ENCODE measurements around the gene DNAJC13. TPM values are rescaled to one million over a fixed set of nuclear protein-coding genes. Genes with fewer than 3 reads are reported as not detected.
A peak's percentile ranks its signal among the peaks of the same experiment; 100 is the strongest.

DNAJC13 gene
- polyA plus RNA-seq, 3 donors: 49.7 to 50.7 (median 50.5) TPM

- no peak for DNase-seq (ENCODE audit: low read depth in 3 of 3, low spot score in 2 of 3)
Observed at GRCh38 chr3:132404276-132404675, 13.0 kb upstream of the DNAJC13 start.

- no peak for DNase-seq (ENCODE audit: low read depth in 3 of 3, low spot score in 2 of 3)
Observed at GRCh38 chr3:132405188-132405587, 12.1 kb upstream of the DNAJC13 start.

- DNase-seq (ENCODE audit: low read depth in 3 of 3, low spot score in 2 of 3): no peak
Observed at GRCh38 chr3:132405609-132406299, 11.5 kb upstream of the DNAJC13 start.

DNA sequence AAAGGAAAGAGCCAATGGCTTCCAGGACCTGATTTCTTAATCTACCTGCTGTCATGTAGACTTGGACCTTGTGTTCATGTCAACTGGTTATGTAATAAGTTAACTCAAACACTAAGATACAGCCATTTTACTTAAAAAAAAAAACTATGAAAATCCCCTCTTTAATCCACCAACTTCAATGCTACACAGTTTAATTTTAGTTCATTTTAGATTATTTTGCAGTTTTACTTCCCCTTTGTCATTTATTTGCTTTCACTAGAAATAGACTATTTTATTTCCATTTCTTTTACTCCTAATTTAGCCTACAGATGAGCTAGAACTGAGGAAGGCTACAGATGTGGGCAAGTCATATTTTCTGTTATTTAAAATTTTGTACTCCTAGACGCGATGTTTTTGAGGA lies 10.7 kb upstream of the DNAJC13 start:
- no peak for DNase-seq (ENCODE audit: low read depth in 3 of 3, low spot score in 2 of 3)

- DNase-seq (ENCODE audit: low read depth in 3 of 3, low spot score in 2 of 3): no peak
Observed at GRCh38 chr3:132407025-132407424, 10.3 kb upstream of the DNAJC13 start.

DNA sequence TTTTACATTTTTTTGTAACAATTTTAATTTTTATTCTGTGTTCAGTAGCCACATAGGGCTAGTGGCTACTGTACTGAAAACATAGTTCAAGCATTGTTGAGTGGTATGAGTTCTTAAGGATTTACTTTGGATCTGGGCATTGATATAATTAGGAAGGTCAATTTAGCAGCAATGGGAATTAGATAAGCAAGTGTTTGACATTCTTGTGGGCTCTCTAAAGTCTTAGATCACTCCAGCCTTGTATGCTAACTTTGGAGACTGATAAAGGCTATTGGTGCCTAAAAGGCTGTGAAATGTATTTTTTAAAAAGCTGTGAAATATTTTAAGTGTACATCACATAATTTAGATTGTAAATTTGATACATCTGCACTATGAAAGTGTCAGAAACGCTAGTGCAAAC lies 2.5 kb upstream of the DNAJC13 start:
- DNase-seq (ENCODE audit: low read depth in 3 of 3, low spot score in 2 of 3): no peak

- DNase-seq (ENCODE audit: low read depth in 3 of 3, low spot score in 2 of 3): no peak
Observed at GRCh38 chr3:132416161-132416560, 1.1 kb upstream of the DNAJC13 start.

DNA sequence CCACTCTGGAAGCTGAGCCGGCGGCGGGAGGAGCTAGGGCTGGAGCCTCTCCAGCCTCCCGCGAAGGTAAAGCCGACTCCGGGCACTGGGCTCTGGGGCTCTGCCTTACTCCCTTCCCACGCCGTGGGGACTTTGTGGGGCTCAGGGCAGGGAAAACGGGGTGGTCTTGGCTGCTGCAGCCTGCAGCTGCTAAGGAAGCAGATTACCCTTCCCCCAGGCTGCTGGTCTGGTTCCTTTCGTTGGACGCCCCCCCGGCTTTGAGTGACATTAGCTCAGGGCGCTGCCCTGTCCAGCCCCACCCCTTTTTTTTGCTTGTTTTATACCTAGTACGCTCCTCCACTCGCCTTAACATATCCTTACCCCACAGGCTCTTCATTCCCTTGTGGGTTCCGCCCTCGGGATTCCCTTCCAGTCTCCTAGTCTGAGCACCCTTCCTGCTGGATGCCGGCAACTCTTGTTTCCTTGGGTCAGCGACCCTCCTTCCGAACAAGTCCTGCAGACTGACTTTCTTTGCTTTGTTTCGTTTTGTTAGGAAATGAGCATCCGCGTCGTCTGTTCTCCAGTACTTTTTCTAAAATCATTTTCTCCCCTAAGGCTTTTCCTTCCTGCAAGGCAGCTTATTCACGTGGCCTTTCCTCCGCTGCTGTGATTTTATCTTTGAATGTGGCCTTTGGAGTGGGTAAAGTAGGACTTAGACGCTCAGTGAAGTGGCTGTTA lies 551 bp downstream of the DNAJC13 start:
- DNase-seq (ENCODE audit: low read depth in 3 of 3, low spot score in 2 of 3): peak in 2 of 3 donors; percentile 41 to 56

GRCh38 chr3:132418916-132419315 lies 1.6 kb downstream of the DNAJC13 start:
- DNase-seq (ENCODE audit: low read depth in 3 of 3, low spot score in 2 of 3): no peak

GRCh38 chr3:132421832-132422231 lies 4.5 kb downstream of the DNAJC13 start:
- no peak for DNase-seq (ENCODE audit: low read depth in 3 of 3, low spot score in 2 of 3)

- no peak for DNase-seq (ENCODE audit: low read depth in 3 of 3, low spot score in 2 of 3)
Observed at GRCh38 chr3:132422531-132422930, 5.2 kb downstream of the DNAJC13 start.

- no peak for DNase-seq (ENCODE audit: low read depth in 3 of 3, low spot score in 2 of 3)
Observed at GRCh38 chr3:132432639-132433038, 15.3 kb downstream of the DNAJC13 start.

GRCh38 chr3:132433121-132433520 lies 15.8 kb downstream of the DNAJC13 start:
- no peak for DNase-seq (ENCODE audit: low read depth in 3 of 3, low spot score in 2 of 3)

- no peak for DNase-seq (ENCODE audit: low read depth in 3 of 3, low spot score in 2 of 3)
Observed at GRCh38 chr3:132435224-132435910, 18.1 kb downstream of the DNAJC13 start.

- DNase-seq (ENCODE audit: low read depth in 3 of 3, low spot score in 2 of 3): no peak
Observed at GRCh38 chr3:132435911-132436425, 18.7 kb downstream of the DNAJC13 start.

DNA sequence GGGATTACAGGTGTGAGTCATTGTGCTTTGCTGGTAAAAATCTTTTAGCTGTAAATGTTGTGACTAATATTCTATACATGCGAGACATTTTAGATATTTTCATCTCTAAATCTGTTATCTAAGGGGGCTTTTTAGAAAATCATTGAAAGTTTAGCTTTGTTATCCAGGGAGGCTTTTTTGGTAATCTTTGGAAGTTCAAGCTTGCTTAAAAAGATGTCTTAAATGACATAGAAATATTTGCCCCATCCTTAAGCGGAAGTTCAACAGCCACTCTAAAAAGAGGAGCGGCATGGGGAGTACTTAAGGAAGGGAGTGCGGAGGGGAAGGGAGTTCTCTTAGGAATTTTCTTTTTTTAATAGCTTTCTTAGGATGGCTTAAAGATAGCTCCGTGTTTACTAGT lies 26.1 kb downstream of the DNAJC13 start:
- no peak for DNase-seq (ENCODE audit: low read depth in 3 of 3, low spot score in 2 of 3)

DNA sequence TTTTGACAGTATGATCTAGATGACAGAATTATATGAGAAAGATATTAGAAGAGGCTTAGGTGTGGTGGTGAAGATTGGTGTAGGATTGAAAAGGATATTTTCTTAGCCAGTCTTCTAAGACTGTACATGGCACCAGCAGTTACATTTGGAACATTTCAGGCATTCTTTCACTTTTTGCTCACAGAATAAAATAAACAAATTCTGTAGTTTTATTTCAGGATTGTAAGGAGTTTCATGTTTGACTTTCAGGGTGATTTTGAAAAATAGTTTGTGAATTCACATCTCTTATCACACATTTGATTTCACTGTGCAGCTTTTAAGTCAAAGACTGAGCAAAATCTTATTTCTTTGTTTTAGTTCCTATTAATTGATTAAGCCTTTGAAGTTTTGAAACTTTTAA lies 27.1 kb downstream of the DNAJC13 start:
- DNase-seq (ENCODE audit: low read depth in 3 of 3, low spot score in 2 of 3): no peak

DNA sequence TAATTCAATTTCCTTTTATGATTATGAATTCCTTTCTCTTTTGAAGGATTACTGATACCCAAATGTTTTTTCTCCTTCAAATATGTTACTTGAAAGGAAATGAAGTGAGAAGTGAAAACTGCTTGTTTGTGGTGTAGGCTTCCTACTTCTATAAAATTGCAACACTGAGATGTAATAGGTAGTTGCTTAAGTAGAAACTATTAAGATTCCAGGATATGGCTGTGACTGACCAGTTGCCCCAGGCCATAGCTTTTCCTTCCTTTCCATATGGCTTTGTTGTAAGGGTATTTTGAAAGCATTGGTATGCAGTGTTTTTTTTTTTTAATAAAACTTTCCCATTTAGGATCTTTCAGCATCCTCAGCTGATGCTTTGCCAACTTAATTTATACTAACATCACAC lies 28.5 kb downstream of the DNAJC13 start:
- peak in 1 of 3 donors; percentile 16 for DNase-seq (ENCODE audit: low read depth in 3 of 3, low spot score in 2 of 3)

DNA sequence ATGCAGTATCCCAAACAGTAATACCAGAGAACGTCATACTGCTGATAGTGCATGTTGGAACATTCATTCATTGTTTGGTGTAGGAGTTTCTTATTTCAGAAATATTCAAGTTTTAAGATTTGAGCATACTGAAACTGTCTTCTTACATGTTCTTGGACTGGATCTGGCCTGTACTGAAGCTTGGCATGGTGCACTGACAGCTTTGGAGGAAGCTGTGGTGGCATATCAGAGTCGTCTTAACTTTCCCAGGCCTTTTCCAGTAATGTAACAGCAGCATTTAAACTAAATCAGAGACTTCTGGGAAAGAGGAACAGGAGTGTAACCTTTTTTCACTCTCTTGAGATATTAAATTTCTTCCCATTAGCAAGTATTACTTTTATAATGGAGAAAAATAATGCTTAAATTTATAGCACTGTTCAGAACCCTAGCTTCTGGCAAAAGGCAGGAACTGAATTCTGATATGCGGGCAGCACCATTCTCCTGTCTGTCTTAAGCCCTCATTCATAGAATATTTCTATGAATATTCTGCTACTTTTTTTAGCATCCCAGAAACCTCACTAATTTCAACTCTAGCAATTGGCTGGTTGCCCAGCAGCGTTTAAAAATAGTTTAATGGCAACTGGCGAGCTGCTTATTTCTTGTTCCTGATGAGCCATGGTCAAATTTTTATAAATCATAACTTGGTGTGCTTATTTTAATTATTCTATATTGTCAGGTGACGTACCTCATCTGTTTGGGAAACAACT lies 31.1 kb downstream of the DNAJC13 start:
- DNase-seq (ENCODE audit: low read depth in 3 of 3, low spot score in 2 of 3): no peak

GRCh38 chr3:132456136-132456535 lies 38.8 kb downstream of the DNAJC13 start:
- no peak for DNase-seq (ENCODE audit: low read depth in 3 of 3, low spot score in 2 of 3)

- DNase-seq (ENCODE audit: low read depth in 3 of 3, low spot score in 2 of 3): no peak
Observed at GRCh38 chr3:132456571-132456970, 39.3 kb downstream of the DNAJC13 start.

Measured in right renal cortex interstitium (tissue), 3 donors.